ENCODE results near the gene WDR54. TPM values are rescaled to one million over a fixed set of nuclear protein-coding genes. Genes with fewer than 3 reads are reported as not detected.
A peak's percentile ranks its signal among the peaks of the same experiment; 100 is the strongest.

Gene WDR54
- total RNA-seq, 2 experiments from 2014 or later = 88.6 to 90.2 TPM

DNA sequence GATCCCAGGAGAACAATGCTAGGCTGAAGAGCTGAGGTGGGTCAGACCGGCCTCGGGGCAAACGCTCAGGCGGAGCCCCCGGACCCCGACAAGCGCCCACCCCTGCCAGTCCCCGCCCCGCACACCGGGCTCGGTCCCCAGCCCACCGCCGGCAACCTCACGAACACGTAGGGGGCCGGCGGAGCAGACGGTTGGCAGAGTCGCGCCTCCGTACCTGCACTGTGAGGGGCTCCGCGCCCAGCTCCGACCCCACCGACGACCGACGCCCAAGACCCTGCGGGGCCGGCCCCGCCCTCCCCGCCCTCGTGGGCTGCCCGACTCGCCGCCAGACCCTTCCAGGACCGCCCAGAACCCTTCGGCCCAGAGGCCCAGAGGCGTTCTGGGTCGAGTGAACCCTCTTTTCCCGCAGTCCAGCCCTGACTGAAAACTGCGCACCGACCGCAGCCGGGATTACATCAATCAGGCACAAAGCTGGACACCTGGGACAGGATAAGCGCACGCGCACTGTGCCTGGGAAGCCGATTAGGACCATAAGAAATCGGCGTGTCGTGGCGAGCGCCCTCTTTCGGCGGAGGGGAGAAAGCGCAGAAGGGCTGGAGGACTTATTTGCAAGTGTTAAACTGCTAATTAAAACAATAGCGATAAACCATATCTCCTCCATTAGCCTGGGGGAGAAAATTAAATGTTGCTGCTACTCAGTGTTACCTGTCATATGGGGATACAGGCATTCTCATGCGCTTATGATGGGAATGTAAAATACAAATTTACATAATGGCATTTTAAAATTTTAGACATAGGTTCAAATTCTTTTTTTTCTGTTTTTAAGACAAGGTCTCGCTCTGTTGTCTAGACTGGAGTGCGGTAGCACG is 29.7 kb upstream of the WDR54 start:
- H3K27me3 Mint-ChIP-seq = peaks cover 7% of the 10 kb centered on the region
- peaks cover 9% of the 10 kb centered on the region for H3K4me1 Mint-ChIP-seq
- peak overlapping the region; percentile 97 for H3K27ac Mint-ChIP-seq
- peak; percentile 92 for DNase-seq
- H3K36me3 Mint-ChIP-seq = no peaks in the 10 kb centered on the region
- H3K4me3 Mint-ChIP-seq = peak overlapping the region; percentile 89
- no peaks in the 10 kb centered on the region for H3K9me3 Mint-ChIP-seq

DNA sequence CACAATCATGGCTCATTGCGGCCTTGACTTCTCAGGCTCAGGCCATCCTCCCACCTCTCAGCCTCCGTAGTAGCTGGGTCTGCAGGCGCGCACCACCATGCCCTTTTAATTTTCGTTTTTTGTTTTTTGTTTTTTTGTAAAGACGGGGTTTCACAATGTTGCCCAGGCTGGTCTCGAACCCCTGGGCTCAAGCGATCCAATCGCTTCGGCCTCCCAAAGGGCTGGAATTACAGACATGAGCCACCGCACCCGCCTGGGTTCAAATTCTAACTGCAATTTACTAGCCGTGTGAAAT is 29.1 kb upstream of the WDR54 start:
- no peak overlapping the region for H3K27ac Mint-ChIP-seq

DNA sequence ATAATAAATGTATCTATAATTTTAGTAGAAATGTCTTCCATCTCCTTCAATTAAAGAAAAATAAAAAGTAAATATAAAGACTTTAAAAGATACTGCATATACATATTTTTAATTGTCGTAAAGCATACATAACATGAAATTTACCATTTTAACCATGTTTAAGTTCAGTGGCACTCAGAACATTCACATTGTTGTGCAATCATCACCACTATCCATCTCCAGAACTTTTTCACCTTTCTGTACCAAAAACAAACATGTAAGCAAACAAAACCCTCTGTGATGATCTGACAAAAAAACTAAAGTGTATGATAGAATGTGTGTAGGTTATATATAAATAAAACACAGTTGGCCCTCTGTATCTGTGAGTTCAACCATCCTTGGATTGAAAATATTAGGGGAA is 28.0 kb upstream of the WDR54 start:
- Mint-ChIP-seq H3K4me1 (peaks cover 9% of the 10 kb centered on the region), H3K27ac (no peak overlapping the region), H3K27me3 (peaks cover 7% of the 10 kb centered on the region), H3K36me3 (no peaks in the 10 kb centered on the region), H3K4me3 (no peak overlapping the region), H3K9me3 (no peaks in the 10 kb centered on the region)
- no peak for DNase-seq

More for the DNA sequence above, 29.1 kb upstream of the WDR54 start:
- no peak for DNase-seq
- peak overlapping the region; percentile 89 for H3K4me3 Mint-ChIP-seq
- H3K36me3 Mint-ChIP-seq = no peaks in the 10 kb centered on the region
- no peaks in the 10 kb centered on the region for H3K9me3 Mint-ChIP-seq
- peaks cover 9% of the 10 kb centered on the region for H3K4me1 Mint-ChIP-seq
- H3K27me3 Mint-ChIP-seq = peaks cover 7% of the 10 kb centered on the region

DNA sequence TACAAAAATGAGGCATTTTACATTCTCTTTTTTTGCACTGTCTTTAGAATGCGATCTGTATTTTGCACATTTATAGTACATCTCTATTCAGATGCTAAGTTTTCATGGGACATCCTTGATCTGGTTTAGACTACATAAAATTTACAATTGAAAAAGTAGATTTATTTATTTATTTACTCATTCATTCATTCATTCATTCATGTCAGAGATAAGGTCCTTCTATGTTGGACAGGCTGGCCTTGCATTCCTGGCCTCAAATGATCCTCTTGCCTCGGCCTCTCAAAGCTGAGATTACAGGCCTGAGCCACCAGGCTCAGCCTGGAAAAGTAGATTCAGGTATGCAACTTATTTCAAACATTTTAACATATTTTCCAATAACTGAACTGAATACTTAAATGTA is 25.4 kb upstream of the WDR54 start:
- Mint-ChIP-seq H3K9me3 (no peaks in the 10 kb centered on the region), H3K4me3 (no peak overlapping the region), H3K4me1 (peaks cover 2% of the 10 kb centered on the region), H3K36me3 (no peaks in the 10 kb centered on the region), H3K27me3 (peaks cover 7% of the 10 kb centered on the region), H3K27ac (no peak overlapping the region)
- no peak for DNase-seq

DNA sequence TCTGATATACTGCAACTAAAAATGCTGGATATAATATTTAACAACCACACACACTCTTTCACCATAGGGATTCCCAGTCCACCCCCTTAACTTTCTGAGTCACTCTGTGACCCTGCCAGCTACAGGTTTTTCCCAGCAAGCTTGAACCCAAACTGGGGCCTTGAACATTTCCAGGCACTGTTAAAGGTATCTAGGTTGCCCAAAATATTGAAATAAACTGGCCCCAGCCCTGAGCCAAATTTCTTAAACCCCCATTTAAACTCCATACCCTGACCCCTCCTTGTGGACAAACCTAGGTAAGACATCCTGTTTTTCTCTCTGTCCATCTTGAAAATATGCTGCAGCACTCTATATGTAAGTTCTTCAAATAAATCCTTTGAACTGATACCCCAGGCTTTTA is 21.7 kb upstream of the WDR54 start:
- no peaks in the 10 kb centered on the region for H3K36me3 Mint-ChIP-seq
- no peak overlapping the region for H3K27ac Mint-ChIP-seq
- H3K9me3 Mint-ChIP-seq = no peaks in the 10 kb centered on the region
- H3K27me3 Mint-ChIP-seq = peaks cover 3% of the 10 kb centered on the region
- H3K4me3 Mint-ChIP-seq = no peak overlapping the region
- DNase-seq = no peak
- H3K4me1 Mint-ChIP-seq = no peaks in the 10 kb centered on the region

DNA sequence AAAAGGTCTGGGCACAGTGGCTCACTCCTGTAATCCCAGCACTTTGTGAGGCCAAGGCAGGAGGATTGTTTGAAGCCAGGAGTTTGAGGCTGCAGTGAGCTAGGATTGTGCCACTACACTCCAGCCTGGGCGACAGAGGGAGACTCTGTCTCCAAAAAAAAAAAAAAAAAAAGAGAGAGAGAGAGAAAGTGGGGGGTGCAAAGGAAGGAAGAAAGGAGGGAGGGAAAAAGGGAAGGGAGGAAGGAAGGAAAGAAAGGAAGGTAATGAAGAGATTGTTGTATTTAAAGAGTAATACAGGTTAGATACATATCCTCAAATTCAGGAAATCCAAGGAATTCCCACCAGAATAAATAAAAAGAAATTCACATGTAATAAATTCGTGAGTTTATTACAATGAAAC is 19.6 kb upstream of the WDR54 start:
- DNase-seq = no peak
- Mint-ChIP-seq H3K4me1 (peaks cover 2% of the 10 kb centered on the region), H3K36me3 (no peaks in the 10 kb centered on the region), H3K27me3 (no peaks in the 10 kb centered on the region), H3K27ac (no peak overlapping the region), H3K4me3 (no peak overlapping the region), H3K9me3 (no peaks in the 10 kb centered on the region)

DNA sequence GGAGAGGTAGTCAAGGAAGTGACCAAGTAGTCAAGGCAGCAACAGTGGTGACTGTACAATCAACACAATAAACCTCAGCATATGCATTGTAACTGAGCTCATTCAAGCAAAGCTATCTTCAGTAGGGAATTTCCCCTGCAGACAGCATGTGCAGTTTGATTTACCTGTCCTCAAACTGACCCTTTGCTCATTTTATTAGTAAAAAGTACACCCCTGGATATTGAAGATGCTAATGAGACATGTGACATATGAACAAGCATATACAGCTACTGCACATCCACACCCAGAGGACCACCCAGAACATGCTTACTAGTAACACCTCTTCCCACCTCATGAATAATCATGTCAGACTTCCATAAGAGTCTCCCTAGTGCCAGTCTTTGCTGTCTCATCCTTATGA is 15.5 kb upstream of the WDR54 start:
- Mint-ChIP-seq H3K27ac (no peak overlapping the region), H3K27me3 (no peaks in the 10 kb centered on the region), H3K4me3 (no peak overlapping the region), H3K36me3 (no peaks in the 10 kb centered on the region), H3K4me1 (peaks cover 2% of the 10 kb centered on the region), H3K9me3 (no peaks in the 10 kb centered on the region)
- DNase-seq = no peak

DNA sequence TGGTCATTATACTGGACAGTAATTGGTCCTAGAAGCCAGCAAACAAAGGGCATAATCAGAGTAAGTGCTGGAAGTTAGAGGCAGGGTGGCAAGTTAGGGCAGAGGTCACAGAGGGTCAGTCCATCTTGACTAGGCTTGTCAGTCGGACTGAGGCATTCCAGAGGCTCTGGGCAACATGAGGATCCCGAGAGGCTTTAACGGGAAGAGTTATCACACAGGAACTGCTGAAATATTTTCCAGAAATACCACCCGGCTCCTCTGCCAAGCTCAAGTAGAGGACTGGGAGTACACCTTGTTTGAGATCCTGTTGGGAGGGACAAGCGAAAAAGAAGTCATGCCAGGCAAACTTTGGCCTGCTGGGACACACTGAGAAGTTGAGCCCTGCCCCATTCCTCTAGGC is 13.8 kb upstream of the WDR54 start:
- Mint-ChIP-seq H3K4me1 (peaks cover 2% of the 10 kb centered on the region), H3K27me3 (no peaks in the 10 kb centered on the region), H3K4me3 (no peak overlapping the region), H3K27ac (no peak overlapping the region), H3K36me3 (no peaks in the 10 kb centered on the region), H3K9me3 (no peaks in the 10 kb centered on the region)
- DNase-seq = no peak

DNA sequence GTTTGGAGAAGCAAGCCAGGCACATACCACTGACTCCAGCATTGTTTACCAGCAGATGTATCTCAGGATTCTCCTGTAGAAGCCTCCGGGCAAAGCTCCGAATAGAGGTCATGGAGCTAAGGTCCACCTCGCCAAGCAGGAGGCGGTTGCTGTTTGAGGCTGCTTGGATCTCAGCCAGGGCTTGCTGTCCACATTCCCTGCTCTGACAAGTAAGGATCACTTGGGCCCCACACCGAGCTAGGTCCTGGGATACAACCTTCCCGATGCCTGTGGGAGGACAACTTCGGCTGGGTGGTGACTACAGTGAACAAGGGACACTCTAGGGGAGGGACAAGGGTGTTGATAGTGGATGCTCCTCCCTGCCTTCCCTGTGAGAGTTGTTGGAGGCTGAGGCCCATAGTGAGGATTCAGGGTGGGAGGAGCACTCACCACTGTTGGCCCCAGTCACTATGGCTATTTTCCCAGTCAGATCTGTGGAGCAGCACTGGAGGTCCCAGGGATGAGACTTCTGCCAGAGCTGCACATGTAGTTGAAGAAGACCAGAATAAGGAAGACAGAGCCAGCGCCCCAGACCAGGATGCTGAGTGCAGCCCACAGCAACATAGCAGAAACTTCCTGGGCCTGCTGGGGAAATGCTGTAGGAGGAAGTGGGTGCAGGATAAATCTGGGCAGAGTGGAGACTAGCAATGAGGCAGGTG is 8.4 kb upstream of the WDR54 start:
- no peaks in the 10 kb centered on the region for H3K36me3 Mint-ChIP-seq
- no peaks in the 10 kb centered on the region for H3K27me3 Mint-ChIP-seq
- no peak for DNase-seq
- H3K27ac Mint-ChIP-seq = no peak overlapping the region
- no peak overlapping the region for H3K4me3 Mint-ChIP-seq
- peaks cover 12% of the 10 kb centered on the region for H3K4me1 Mint-ChIP-seq
- no peaks in the 10 kb centered on the region for H3K9me3 Mint-ChIP-seq

DNA sequence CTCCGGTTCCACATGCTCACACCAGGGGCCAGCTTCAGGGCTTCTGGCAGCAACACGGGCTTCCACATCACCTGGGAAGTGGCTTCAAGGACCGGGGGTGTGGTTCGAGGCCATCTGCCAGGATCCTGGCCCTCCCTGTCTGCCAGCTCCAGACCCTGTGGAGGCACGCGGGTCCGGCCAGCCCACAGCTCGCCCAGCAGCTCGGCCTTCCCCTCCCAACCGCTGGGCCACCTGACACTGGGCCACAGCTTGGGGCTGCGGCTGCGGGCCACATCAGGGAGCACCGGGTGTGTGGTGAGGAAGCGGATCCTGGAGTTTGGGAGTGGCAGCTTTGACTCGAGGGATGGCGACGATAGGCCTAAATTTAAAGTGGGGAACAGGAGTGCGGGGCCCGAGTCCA is 7.1 kb upstream of the WDR54 start:
- no peaks in the 10 kb centered on the region for H3K9me3 Mint-ChIP-seq
- no peaks in the 10 kb centered on the region for H3K36me3 Mint-ChIP-seq
- no peak for DNase-seq
- peaks cover 12% of the 10 kb centered on the region for H3K4me1 Mint-ChIP-seq
- H3K27me3 Mint-ChIP-seq = no peaks in the 10 kb centered on the region
- H3K4me3 Mint-ChIP-seq = peak overlapping the region; percentile 63
- H3K27ac Mint-ChIP-seq = peak overlapping the region; percentile 54

DNA sequence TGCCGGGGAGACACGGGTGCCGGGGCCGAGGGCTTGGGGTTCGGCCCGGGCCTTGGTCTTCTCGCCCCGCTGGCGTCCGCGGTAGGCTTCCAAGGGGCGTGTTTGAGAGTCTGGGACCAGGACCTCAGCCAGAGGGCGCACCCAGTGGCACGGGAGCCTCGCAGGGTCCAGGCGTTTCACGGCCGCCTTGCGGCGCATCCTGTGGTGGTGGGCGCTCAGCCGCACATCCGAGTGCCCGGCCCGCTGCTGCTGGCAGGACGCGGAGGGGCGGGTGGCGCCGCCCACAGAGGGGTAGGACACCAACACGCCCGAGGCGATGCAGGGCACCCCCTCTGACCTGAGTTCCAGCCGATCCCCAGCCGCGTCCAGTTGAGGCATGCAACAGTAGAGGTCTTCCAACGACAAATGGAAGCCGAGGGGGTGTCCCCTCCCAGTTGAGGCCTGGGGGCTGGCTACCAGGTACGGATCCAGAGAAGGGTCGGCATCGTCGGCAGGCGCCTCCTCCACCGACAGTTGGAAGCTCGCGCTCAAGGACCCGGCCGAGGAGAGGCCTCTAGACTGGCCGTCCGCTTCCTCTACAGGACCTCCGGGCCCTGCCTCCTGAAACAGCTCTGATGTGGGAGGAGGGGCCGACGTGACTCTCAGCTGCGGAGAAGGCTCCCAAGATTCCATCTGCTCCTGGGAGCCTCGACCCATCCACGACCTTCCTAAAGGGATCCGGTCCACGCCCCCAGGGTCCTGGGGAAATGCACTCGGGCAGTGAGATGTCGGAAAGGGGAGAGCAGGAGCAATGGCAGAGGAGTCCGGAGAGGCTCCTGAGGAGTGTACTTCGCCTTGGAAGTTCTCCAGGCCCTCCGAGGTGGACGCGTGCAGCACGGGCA is 6.4 kb upstream of the WDR54 start:
- Mint-ChIP-seq H3K27me3 (no peaks in the 10 kb centered on the region), H3K9me3 (no peaks in the 10 kb centered on the region), H3K36me3 (no peaks in the 10 kb centered on the region), H3K27ac (no peak overlapping the region), H3K4me3 (peak overlapping the region; percentile 68), H3K4me1 (peaks cover 13% of the 10 kb centered on the region)
- DNase-seq = peak; percentile 30

DNA sequence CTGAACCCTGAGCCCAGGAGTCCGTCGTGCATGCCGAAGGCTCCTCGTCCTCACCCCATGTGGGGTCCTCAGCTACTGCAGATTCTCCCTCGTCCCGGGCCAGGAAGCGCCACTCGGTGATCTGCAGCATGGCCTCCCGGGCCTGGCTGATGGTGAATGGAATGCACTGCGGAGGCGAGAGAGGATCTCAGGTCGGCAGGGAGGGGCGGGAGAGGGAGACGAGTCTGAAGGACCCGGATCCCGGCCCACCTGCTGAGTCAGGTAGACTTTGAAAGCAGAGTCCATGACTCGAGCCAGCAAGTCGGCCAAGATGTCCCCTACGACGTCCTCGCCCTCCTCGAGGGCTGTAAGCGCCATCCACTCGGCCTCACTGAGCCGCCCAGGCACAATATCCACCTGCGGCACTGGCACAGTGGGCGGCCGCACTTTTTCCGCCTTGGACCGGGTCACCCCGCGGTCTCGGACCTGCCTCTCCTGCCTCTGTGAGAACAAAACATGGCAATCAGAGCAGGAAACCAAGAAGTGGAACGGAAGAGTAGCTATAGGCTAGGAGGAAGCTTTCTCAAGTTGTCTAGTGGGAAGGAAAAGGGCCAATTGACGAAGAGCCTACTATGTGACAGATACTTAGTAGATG is 5.7 kb upstream of the WDR54 start:
- peaks cover 18% of the 10 kb centered on the region for H3K4me1 Mint-ChIP-seq
- H3K27ac Mint-ChIP-seq = no peak overlapping the region
- no peaks in the 10 kb centered on the region for H3K9me3 Mint-ChIP-seq
- no peak for DNase-seq
- H3K4me3 Mint-ChIP-seq = peak overlapping the region; percentile 68
- no peaks in the 10 kb centered on the region for H3K27me3 Mint-ChIP-seq
- H3K36me3 Mint-ChIP-seq = no peaks in the 10 kb centered on the region

DNA sequence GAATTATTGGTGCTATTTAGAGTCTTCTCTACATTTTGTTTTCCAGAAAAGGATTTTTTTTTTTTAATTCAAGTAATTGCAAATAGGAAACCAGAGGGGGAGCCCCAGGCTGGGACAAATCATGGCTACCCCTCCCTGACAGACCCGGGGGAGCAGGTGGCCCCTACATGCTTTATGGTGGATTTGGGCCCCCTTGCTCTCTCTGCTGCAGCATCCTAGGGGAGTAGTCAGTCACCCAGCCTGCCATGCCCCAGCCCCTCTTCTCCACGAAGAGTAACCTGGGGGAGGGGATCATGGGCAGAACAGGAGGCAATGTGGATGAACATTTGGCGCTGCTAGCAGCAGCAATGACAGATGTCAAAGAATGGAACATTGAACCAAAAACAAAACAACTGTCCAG is 4.8 kb upstream of the WDR54 start:
- DNase-seq = no peak
- H3K36me3 Mint-ChIP-seq = no peaks in the 10 kb centered on the region
- H3K4me1 Mint-ChIP-seq = peaks cover 21% of the 10 kb centered on the region
- no peaks in the 10 kb centered on the region for H3K27me3 Mint-ChIP-seq
- no peak overlapping the region for H3K4me3 Mint-ChIP-seq
- H3K9me3 Mint-ChIP-seq = no peaks in the 10 kb centered on the region
- H3K27ac Mint-ChIP-seq = no peak overlapping the region

DNA sequence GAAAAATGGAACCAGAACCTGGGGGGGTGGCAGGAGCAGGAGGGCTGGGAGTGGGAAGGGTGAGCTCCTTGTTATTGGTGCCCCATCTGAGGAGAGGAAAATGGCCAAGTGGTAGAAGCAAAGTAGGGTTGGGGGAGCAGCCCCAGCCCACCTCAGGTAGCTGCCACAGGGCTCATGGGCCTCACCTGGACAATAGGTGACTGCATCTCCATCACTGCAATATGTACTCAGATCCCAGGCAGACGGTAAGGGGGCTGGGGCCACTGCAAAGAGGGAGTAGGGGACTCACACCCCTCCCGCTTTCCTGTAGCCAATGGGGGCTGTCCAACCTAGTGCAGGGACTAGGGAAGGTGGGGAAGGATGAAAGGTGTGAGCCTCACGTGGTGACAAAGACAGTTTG is 4.3 kb upstream of the WDR54 start:
- Mint-ChIP-seq H3K27ac (no peak overlapping the region), H3K36me3 (no peaks in the 10 kb centered on the region), H3K27me3 (no peaks in the 10 kb centered on the region), H3K4me1 (peaks cover 21% of the 10 kb centered on the region), H3K4me3 (no peak overlapping the region), H3K9me3 (no peaks in the 10 kb centered on the region)
- no peak for DNase-seq

DNA sequence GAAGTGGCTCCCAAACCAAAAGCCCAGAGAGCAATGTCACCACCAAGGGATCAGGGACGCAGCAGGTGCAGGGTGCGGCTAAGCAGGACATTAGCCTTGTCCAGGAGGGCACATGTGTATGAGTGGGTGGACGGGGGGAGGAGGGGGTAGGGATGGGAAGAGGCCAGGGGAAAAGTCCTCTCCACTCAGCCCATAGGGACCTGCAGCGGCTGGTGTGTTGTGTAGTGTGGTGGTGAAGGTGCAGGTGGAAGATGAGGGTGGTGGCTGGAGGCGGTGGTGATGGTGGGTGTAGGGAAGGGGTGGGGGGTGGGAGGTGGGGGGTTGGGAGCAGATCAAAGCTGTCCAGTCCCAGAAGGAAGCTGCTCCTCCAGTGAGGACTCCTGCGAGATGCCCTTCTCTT is 3.8 kb upstream of the WDR54 start:
- no peak for DNase-seq
- Mint-ChIP-seq H3K27me3 (no peaks in the 10 kb centered on the region), H3K27ac (no peak overlapping the region), H3K4me1 (peaks cover 22% of the 10 kb centered on the region), H3K36me3 (no peaks in the 10 kb centered on the region), H3K9me3 (no peaks in the 10 kb centered on the region), H3K4me3 (no peak overlapping the region)

Data from activated naive CD8-positive, alpha-beta T cell treated with anti-CD3 and anti-CD28 coated beads for 36 hours (primary cell).